Parathyroid adenoma (tissue), 2 donors: ENCODE results near the gene CNTNAP2.
"Not testable (repeated sequence)": the region's sequence is repeated elsewhere in the genome, so short reads cannot be mapped to it uniquely, and the experiment has no call there.

Experiments
- H2AFZ ChIP-seq: fragments of 300-600 bp; sonication (generic); one replicate; pipeline ENCODE4 v1.7.0; 2017; ENCODE audit warnings: antibody characterized with exemption, mild to moderate bottlenecking
- H3K27ac ChIP-seq: fragments of 300-600 bp; sonication (generic); one replicate; pipeline ENCODE4 v1.7.0; 2017
- H3K27me3 ChIP-seq: fragments of 300-600 bp; sonication (generic); one replicate; pipeline ENCODE4 v1.7.0; 2017; ENCODE audit warnings: low read length; ENCODE audit not compliant: control insufficient read depth, insufficient read depth
- H3K36me3 ChIP-seq: fragments of 300-600 bp; sonication (generic); one replicate; pipeline ENCODE4 v1.7.0; 2017; ENCODE audit warnings: low read length; ENCODE audit not compliant: control insufficient read depth, insufficient read depth
- H3K4me1 ChIP-seq: fragments of 300-600 bp; sonication (generic); one replicate; pipeline ENCODE4 v1.7.0; 2017; ENCODE audit warnings: control low read depth
- H3K4me2 ChIP-seq: fragments of 300-600 bp; sonication (generic); one replicate; pipeline ENCODE4 v1.7.0; 2017; ENCODE audit warnings: low read length
- H3K4me3 ChIP-seq: fragments of 300-600 bp; sonication (generic); one replicate; pipeline ENCODE4 v1.7.0; 2017; ENCODE audit warnings: low read depth, low read length
- H3K79me2 ChIP-seq: fragments of 300-600 bp; sonication (generic); one replicate; pipeline ENCODE4 v1.7.0; 2017; ENCODE audit warnings: control low read depth
- H3K9ac ChIP-seq: fragments of 300-600 bp; sonication (generic); one replicate; pipeline ENCODE4 v1.7.0; 2017; ENCODE audit warnings: mild to moderate bottlenecking
- H3K9me3 ChIP-seq: fragments of 300-600 bp; sonication (generic); one replicate; pipeline ENCODE4 v1.7.0; 2017; ENCODE audit warnings: low read length; ENCODE audit not compliant: control insufficient read depth
- TF ChIP-seq, protein P1 (sequence below): fragments of 300-600 bp; sonication (generic); IDR thresholded peaks from one replicate; pipeline ENCODE4 v1.7.0; 2017; ENCODE audit warnings: antibody characterized with exemption, mild to moderate bottlenecking
- donor health status: primary hyperparathyroidism.

Gene CNTNAP2

DNA sequence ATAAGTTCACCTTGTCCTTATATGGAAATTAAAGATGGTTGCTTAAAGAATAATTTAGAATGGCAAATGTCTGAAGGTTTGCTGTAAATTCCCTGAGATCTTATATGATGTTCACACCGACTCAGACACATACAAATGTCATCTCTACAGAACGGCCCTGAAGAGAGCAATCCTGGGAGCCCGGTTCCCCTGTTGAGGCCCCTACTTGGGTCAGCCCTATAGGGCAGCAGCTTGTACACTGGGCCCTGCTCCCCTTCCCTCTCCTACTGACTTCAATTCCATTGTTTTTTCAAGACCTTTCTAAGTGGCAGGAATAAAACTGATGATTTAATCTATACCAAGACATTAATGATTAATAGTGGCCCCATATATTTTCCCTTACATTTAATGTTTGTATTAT is 1660.7 kb downstream of the CNTNAP2 start:
- TF ChIP-seq, protein P1, sequence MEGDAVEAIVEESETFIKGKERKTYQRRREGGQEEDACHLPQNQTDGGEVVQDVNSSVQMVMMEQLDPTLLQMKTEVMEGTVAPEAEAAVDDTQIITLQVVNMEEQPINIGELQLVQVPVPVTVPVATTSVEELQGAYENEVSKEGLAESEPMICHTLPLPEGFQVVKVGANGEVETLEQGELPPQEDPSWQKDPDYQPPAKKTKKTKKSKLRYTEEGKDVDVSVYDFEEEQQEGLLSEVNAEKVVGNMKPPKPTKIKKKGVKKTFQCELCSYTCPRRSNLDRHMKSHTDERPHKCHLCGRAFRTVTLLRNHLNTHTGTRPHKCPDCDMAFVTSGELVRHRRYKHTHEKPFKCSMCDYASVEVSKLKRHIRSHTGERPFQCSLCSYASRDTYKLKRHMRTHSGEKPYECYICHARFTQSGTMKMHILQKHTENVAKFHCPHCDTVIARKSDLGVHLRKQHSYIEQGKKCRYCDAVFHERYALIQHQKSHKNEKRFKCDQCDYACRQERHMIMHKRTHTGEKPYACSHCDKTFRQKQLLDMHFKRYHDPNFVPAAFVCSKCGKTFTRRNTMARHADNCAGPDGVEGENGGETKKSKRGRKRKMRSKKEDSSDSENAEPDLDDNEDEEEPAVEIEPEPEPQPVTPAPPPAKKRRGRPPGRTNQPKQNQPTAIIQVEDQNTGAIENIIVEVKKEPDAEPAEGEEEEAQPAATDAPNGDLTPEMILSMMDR: no peak
- Histone ChIP-seq H3K27me3 (no peaks in the 10 kb centered on the region), H3K4me1 (no peaks in the 10 kb centered on the region), H3K9ac (no peak overlapping the region), H3K36me3 (no peaks in the 10 kb centered on the region), H3K27ac (no peak overlapping the region), H2AFZ (no peak overlapping the region), H3K4me2 (no peak overlapping the region), H3K4me3 (no peak overlapping the region), H3K9me3 (no peaks in the 10 kb centered on the region), H3K79me2 (no peaks in the 10 kb centered on the region)

DNA sequence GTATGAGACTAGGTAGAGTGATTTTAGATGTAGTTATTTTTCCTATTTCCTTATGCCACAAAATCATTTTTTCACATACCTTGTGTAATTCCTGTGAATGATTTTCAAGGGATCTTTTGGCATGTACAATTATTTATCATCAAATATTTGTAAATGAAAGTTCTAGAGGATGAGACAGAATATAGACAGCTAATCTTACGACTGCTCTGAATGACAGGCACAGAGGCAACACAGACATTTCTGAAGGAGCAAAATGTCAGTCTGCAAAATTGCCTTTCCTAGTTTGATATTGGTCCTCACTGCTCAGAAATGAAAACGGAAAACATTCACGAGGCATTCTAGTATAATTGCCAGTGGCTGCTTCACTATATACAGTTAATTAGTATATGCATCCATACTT is 1663.3 kb downstream of the CNTNAP2 start:
- TF ChIP-seq, protein P1: no peak
- H3K36me3 ChIP-seq: no peaks in the 10 kb centered on the region
- H3K4me2 ChIP-seq: no peak overlapping the region
- no peak overlapping the region for H3K27ac ChIP-seq
- no peaks in the 10 kb centered on the region for H3K79me2 ChIP-seq
- H3K9ac ChIP-seq: no peak overlapping the region
- H2AFZ ChIP-seq: no peak overlapping the region
- H3K9me3 ChIP-seq: no peaks in the 10 kb centered on the region
- no peak overlapping the region for H3K4me3 ChIP-seq
- no peaks in the 10 kb centered on the region for H3K4me1 ChIP-seq
- H3K27me3 ChIP-seq: no peaks in the 10 kb centered on the region

DNA sequence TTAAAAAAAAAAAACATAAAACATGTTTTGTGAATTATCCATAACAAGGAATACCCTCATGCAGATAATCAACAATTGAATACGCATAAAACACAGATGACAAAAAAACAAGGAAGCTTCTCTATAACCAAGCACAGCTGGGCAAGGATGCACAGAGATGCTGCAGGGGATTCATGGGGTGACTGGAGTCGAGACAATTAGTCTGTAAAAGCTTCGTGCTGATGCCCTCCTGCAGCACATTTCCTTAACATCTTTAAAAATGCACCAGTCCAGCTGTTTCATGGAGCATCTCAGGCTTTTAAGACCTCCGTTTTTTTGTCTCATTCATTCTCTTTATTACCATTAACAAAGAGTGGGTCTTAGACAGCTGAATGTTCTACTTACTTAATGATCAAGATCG is 1680.0 kb downstream of the CNTNAP2 start:
- no peak overlapping the region for H2AFZ ChIP-seq
- no peaks in the 10 kb centered on the region for H3K4me1 ChIP-seq
- no peak overlapping the region for H3K4me3 ChIP-seq
- no peak overlapping the region for H3K4me2 ChIP-seq
- H3K79me2 ChIP-seq: no peaks in the 10 kb centered on the region
- no peaks in the 10 kb centered on the region for H3K9me3 ChIP-seq
- H3K36me3 ChIP-seq: no peaks in the 10 kb centered on the region
- no peak overlapping the region for H3K9ac ChIP-seq
- TF ChIP-seq, protein P1: no peak
- H3K27me3 ChIP-seq: no peaks in the 10 kb centered on the region
- H3K27ac ChIP-seq: no peak overlapping the region

DNA sequence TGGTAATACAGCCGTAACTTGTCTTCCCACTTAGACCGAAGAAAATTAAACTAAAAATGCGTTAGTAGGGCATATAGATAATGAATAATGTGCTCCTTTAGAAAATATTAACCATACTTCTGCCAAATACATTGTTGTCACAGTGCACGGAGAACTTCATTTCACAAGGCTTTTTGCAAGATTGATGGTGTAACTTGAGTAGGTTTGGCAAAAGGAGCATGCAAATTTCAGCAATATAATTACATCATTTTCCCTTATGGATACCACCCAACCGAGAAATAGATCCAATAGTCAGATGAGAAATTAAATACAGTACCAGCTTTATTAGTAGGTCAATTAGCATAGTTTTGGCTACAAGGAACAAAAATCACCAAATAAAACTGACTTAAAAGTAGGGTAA is 1681.4 kb downstream of the CNTNAP2 start:
- no peak overlapping the region for H3K27ac ChIP-seq
- H3K4me1 ChIP-seq: no peaks in the 10 kb centered on the region
- H3K4me3 ChIP-seq: no peak overlapping the region
- H3K9me3 ChIP-seq: no peaks in the 10 kb centered on the region
- no peaks in the 10 kb centered on the region for H3K79me2 ChIP-seq
- H2AFZ ChIP-seq: no peak overlapping the region
- no peaks in the 10 kb centered on the region for H3K36me3 ChIP-seq
- H3K27me3 ChIP-seq: no peaks in the 10 kb centered on the region
- no peak overlapping the region for H3K9ac ChIP-seq
- no peak overlapping the region for H3K4me2 ChIP-seq
- TF ChIP-seq, protein P1: no peak

GRCh38 chr7:147801762-147802161 is 1685.2 kb downstream of the CNTNAP2 start:
- not testable (repeated sequence) for H3K9me3 ChIP-seq, H3K4me1 ChIP-seq, H3K27me3 ChIP-seq, H3K4me2 ChIP-seq, H3K79me2 ChIP-seq, H3K27ac ChIP-seq, H3K9ac ChIP-seq, H3K4me3 ChIP-seq, H3K36me3 ChIP-seq, H2AFZ ChIP-seq
